ENCODE results near the gene BMP8A. TPM values are rescaled to one million over a fixed set of nuclear protein-coding genes. Genes with fewer than 3 reads are reported as not detected.
"Not testable (repeated sequence)": the region's sequence is repeated elsewhere in the genome, so short reads cannot be mapped to it uniquely, and the experiment has no call there.

The BMP8A gene
- total and polyA plus RNA-seq, 2 of the 8 experiments (the other 6 are each of a cell fraction or from before 2014, with no cell fraction given): 0.38 to 0.43 TPM

GRCh38 chr1:39514710-39515124, 23.3 kb downstream of the BMP8A start:
- H2BK12ac ChIP-seq (ENCODE audit: low read depth, low read length); H3K27ac ChIP-seq (ENCODE audit: low read depth, low read length); H3K9ac ChIP-seq (replicated peaks in 1 of 4; ENCODE audit: extremely low read depth in 1 of 4, low read depth in 3 of 4, low read length in 3 of 4); CTCF ChIA-PET (ENCODE audit: partially characterized antibody); H2AK5ac ChIP-seq (ENCODE audit: low read depth, low read length); H3K18ac ChIP-seq (ENCODE audit: extremely low read depth, low read length); H3K79me2 ChIP-seq (ENCODE audit: control insufficient read depth in 1 of 2, insufficient read depth in 2 of 2, low read length in 2 of 2); H3K4ac ChIP-seq (replicated peaks; ENCODE audit: insufficient read length, low read depth, low read length); H3K79me1 ChIP-seq (ENCODE audit: low read depth, low read length); H3K23ac ChIP-seq (ENCODE audit: insufficient read length); H4K20me1 ChIP-seq (replicated peaks in 1 of 2; ENCODE audit: control insufficient read depth in 1 of 2, insufficient read depth in 2 of 2, low read length in 2 of 2); H3K36me3 ChIP-seq (ENCODE audit: control insufficient read depth in 2 of 4, insufficient read depth in 4 of 4, low read length in 3 of 4); H2BK20ac ChIP-seq (ENCODE audit: low read length); H4K91ac ChIP-seq (replicated peaks; ENCODE audit: insufficient read length, low read length); H2BK5ac ChIP-seq (ENCODE audit: low read depth, low read length); H2AFZ ChIP-seq (ENCODE audit: low read length); H3K14ac ChIP-seq (ENCODE audit: insufficient read length); POLR2A ChIA-PET (ENCODE audit: partially characterized antibody); FAIRE-seq; H3K56ac ChIP-seq (replicated peaks; ENCODE audit: insufficient read length, low read depth, low read length); H3K23me2 ChIP-seq (ENCODE audit: low read depth, low read length); H3K9me3 ChIP-seq (ENCODE audit: insufficient read depth in 2 of 2, low read depth in 1 of 2, low read length in 1 of 2); H3K4me1 ChIP-seq (replicated peaks in 1 of 4; ENCODE audit: control insufficient read depth in 3 of 4, insufficient read depth in 4 of 4, low read length in 3 of 4); H2BK15ac ChIP-seq (ENCODE audit: low read length); H2BK120ac ChIP-seq (replicated peaks; ENCODE audit: low read depth, low read length); H4K8ac ChIP-seq (ENCODE audit: extremely low read depth, insufficient read depth, low read length); H4K5ac ChIP-seq (ENCODE audit: insufficient read length, low read depth, low read length): not testable (repeated sequence)
- no CpG with 5 or more reads among the region's 46 CpGs for WGBS, 2 experiments (ENCODE audit: extremely low coverage in 1 of 2, insufficient coverage in 1 of 2, insufficient read length in 1 of 2, insufficient replicate concordance in 2 of 2, low coverage in 1 of 2, low lambda C conversion rate in 2 of 2, missing lambda C conversion rate in 1 of 2)
- TF ChIP-seq TAF1 (IDR thresholded peaks at IDR 0.05; ENCODE audit: low read depth, low read length): 0 out of 2 replicates have a peak, but pooled peaks have one; percentile 25
- TF ChIP-seq CREB1 (IDR thresholded peaks at IDR 0.05): peak; percentile 82
- peak in 1 of 2 experiments; percentile 70 for DNase-seq (ENCODE audit: low read depth in 1 of 2, low spot score in 2 of 2)
- Histone ChIP-seq H3K27me3 (replicated peaks in 1 of 4; ENCODE audit: control insufficient read depth in 3 of 4, extremely low read depth in 1 of 4, insufficient read depth in 3 of 4, low read length in 3 of 4) (peaks cover 3 to 11% (median 8%) of the 10 kb centered on the region in 4 experiments; a peak in 5 of 7 replicates), H3K4me3 (ENCODE audit: extremely low read depth in 1 of 4, insufficient read depth in 2 of 4, low read depth in 3 of 4, low read length in 4 of 4) (peak overlapping the region in 3 of 4 experiments; percentile 17 to 50 (median 28); a peak in 5 of 8 replicates), H3K4me2 (ENCODE audit: insufficient read depth in 1 of 2, low read depth in 2 of 2, low read length in 2 of 2) (peak overlapping the region; percentile 53 to 66)

All from H1 (cell line).